OCI-LY1 (cell line): Measurements from ENCODE around the gene CD81.

Experiments
- H2AFZ ChIP-seq: fragments of 200-600 bp; sonication (generic), shearing (Covaris generic); 2 replicates; pipeline ENCODE4 v1.6.0; 2014; ENCODE audit warnings: antibody characterized with exemption, mild to moderate bottlenecking, low read length
- H3F3A ChIP-seq: fragments of 200-600 bp; sonication (generic), shearing (Covaris generic); 2 replicates; pipeline ENCODE4 v1.6.0; 2014; ENCODE audit warnings: mild to moderate bottlenecking, antibody characterized with exemption, low read length, moderate library complexity; ENCODE audit not compliant: insufficient read depth
- H3K27ac ChIP-seq: fragments of 200-600 bp; sonication (generic); 2 replicates; pipeline ENCODE4 v1.5.1; 2014; ENCODE audit warnings: low read length, mixed run types, mild to moderate bottlenecking, low read depth; ENCODE audit not compliant: poor library complexity, severe bottlenecking
- H3K27me3 ChIP-seq: fragments of 200-600 bp; sonication (generic); 2 replicates; pipeline ENCODE4 v1.6.0; 2014; ENCODE audit warnings: antibody characterized with exemption, mild to moderate bottlenecking, low read length, moderate library complexity; ENCODE audit not compliant: insufficient read depth
- H3K36me3 ChIP-seq: fragments of 200-600 bp; sonication (generic); 2 replicates; pipeline ENCODE4 v1.6.1; 2014; ENCODE audit warnings: mild to moderate bottlenecking, antibody characterized with exemption, low read length, moderate library complexity, mixed read lengths; ENCODE audit not compliant: insufficient read depth
- H3K4me1 ChIP-seq: fragments of 200-600 bp; sonication (generic); 2 replicates; pipeline ENCODE4 v1.5.1; 2014; ENCODE audit warnings: mild to moderate bottlenecking, low read length, moderate library complexity; ENCODE audit not compliant: insufficient read depth, severe bottlenecking
- H3K4me2 ChIP-seq: fragments of 200-600 bp; sonication (generic), shearing (Covaris generic); 2 replicates; pipeline ENCODE4 v1.6.1; 2014; ENCODE audit warnings: low read length
- H3K4me3 ChIP-seq: fragments of 200-600 bp; sonication (generic); 2 replicates; pipeline ENCODE4 v1.5.1; 2014; ENCODE audit warnings: low read length, low read depth, mild to moderate bottlenecking, mixed read lengths; ENCODE audit not compliant: poor library complexity, severe bottlenecking
- H3K79me2 ChIP-seq: fragments of 200-600 bp; shearing (Covaris generic); 2 replicates; pipeline ENCODE4 v1.6.1; 2016; ENCODE audit warnings: mixed run types, low read length, mixed read lengths; ENCODE audit not compliant: insufficient read depth
- H3K9ac ChIP-seq: fragments of 200-600 bp; sonication (generic), shearing (Covaris generic); 2 replicates; pipeline ENCODE4 v1.6.1; 2014; ENCODE audit warnings: mild to moderate bottlenecking, low read length, mixed read lengths
- H3K9me2 ChIP-seq: fragments of 200-600 bp; sonication (generic), shearing (Covaris generic); 2 replicates; pipeline ENCODE4 v1.6.1; 2014; ENCODE audit warnings: low read depth, mild to moderate bottlenecking, low read length, mixed read lengths
- H3K9me3 ChIP-seq: fragments of 200-600 bp; shearing (Covaris generic); 2 replicates; pipeline ENCODE4 v1.6.1; 2014; ENCODE audit warnings: low read length, mixed read lengths
- H4K20me1 ChIP-seq: fragments of 200-600 bp; sonication (generic), shearing (Covaris generic); 2 replicates; pipeline ENCODE4 v1.6.0; 2016; ENCODE audit warnings: mild to moderate bottlenecking, low read length; ENCODE audit not compliant: insufficient read depth
- EZH2 ChIP-seq: fragments of 200-600 bp; sonication (generic), shearing (Covaris generic); IDR thresholded peaks from 2 replicates; pipeline ENCODE4 v1.8.0; 2017; ENCODE audit warnings: borderline replicate concordance, mixed run types, mild to moderate bottlenecking, antibody characterized with exemption, low read length, moderate library complexity, mixed read lengths
- TF ChIP-seq, protein P1 (sequence below): fragments of 200-600 bp; sonication (generic), shearing (Covaris generic); IDR thresholded peaks from 2 replicates; pipeline ENCODE4 v1.5.1; 2017; ENCODE audit warnings: mild to moderate bottlenecking, antibody characterized with exemption, low read length, moderate library complexity, mixed read lengths

CD81 gene

GRCh38 chr11:2343502-2343901 is 33.6 kb upstream of the CD81 start:
- Histone ChIP-seq H4K20me1 (no peaks in the 10 kb centered on the region), H3K27me3 (peaks cover 5% of the 10 kb centered on the region; the same call in 1 of the 2 replicates), H3K27ac (no peak overlapping the region), H3K36me3 (no peaks in the 10 kb centered on the region; the same call in 1 of the 2 replicates), H3K9ac (no peak overlapping the region), H3F3A (no peaks in the 10 kb centered on the region), H2AFZ (no peak overlapping the region), H3K4me3 (no peak overlapping the region), H3K4me1 (no peaks in the 10 kb centered on the region), H3K4me2 (no peak overlapping the region), H3K9me3 (no peaks in the 10 kb centered on the region), H3K9me2 (no peaks in the 10 kb centered on the region), H3K79me2 (no peaks in the 10 kb centered on the region)
- no peak for TF ChIP-seq EZH2
- TF ChIP-seq, protein P1, sequence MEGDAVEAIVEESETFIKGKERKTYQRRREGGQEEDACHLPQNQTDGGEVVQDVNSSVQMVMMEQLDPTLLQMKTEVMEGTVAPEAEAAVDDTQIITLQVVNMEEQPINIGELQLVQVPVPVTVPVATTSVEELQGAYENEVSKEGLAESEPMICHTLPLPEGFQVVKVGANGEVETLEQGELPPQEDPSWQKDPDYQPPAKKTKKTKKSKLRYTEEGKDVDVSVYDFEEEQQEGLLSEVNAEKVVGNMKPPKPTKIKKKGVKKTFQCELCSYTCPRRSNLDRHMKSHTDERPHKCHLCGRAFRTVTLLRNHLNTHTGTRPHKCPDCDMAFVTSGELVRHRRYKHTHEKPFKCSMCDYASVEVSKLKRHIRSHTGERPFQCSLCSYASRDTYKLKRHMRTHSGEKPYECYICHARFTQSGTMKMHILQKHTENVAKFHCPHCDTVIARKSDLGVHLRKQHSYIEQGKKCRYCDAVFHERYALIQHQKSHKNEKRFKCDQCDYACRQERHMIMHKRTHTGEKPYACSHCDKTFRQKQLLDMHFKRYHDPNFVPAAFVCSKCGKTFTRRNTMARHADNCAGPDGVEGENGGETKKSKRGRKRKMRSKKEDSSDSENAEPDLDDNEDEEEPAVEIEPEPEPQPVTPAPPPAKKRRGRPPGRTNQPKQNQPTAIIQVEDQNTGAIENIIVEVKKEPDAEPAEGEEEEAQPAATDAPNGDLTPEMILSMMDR, result no peak

GRCh38 chr11:2345050-2345449 is 32.1 kb upstream of the CD81 start:
- Histone ChIP-seq H3K4me1 (no peaks in the 10 kb centered on the region), H3K9me3 (no peaks in the 10 kb centered on the region), H3K79me2 (no peaks in the 10 kb centered on the region), H3K36me3 (no peaks in the 10 kb centered on the region; the same call in 1 of the 2 replicates), H3K9me2 (no peaks in the 10 kb centered on the region), H2AFZ (no peak overlapping the region), H3K9ac (no peak overlapping the region), H4K20me1 (no peaks in the 10 kb centered on the region), H3K4me2 (no peak overlapping the region), H3K27me3 (peaks cover 5% of the 10 kb centered on the region; the same call in 1 of the 2 replicates), H3K4me3 (no peak overlapping the region), H3F3A (no peaks in the 10 kb centered on the region), H3K27ac (no peak overlapping the region)
- TF ChIP-seq, protein P1, result no peak
- TF ChIP-seq EZH2, result no peak

- Histone ChIP-seq H3K9me3 (no peaks in the 10 kb centered on the region), H3K27ac (no peak overlapping the region), H2AFZ (no peak overlapping the region), H3F3A (no peaks in the 10 kb centered on the region), H3K27me3 (peaks cover 8% of the 10 kb centered on the region; the same call in 1 of the 2 replicates), H3K36me3 (no peaks in the 10 kb centered on the region; the same call in 1 of the 2 replicates), H3K4me1 (no peaks in the 10 kb centered on the region), H3K4me2 (no peak overlapping the region), H4K20me1 (no peaks in the 10 kb centered on the region), H3K4me3 (no peak overlapping the region), H3K9ac (no peak overlapping the region), H3K79me2 (no peaks in the 10 kb centered on the region), H3K9me2 (no peaks in the 10 kb centered on the region)
- no peak for TF ChIP-seq EZH2
- TF ChIP-seq, protein P1, result no peak
Measured at GRCh38 chr11:2346014-2346413, 31.1 kb upstream of the CD81 start.
